GM15510 (cell line): ENCODE data around the gene ANO6.

Experiments
- POLR2A ChIP-seq: IDR thresholded peaks from 3 replicates; pipeline ENCODE4 v1.6.1; 2011; ENCODE audit warnings: borderline replicate concordance; ENCODE audit not compliant: insufficient read length; ENCODE audit errors: extremely low read depth

The ANO6 gene

GRCh38 chr12:45409966-45410365 is 194.1 kb downstream of the ANO6 start:
- no peak for TF ChIP-seq POLR2A

DNA sequence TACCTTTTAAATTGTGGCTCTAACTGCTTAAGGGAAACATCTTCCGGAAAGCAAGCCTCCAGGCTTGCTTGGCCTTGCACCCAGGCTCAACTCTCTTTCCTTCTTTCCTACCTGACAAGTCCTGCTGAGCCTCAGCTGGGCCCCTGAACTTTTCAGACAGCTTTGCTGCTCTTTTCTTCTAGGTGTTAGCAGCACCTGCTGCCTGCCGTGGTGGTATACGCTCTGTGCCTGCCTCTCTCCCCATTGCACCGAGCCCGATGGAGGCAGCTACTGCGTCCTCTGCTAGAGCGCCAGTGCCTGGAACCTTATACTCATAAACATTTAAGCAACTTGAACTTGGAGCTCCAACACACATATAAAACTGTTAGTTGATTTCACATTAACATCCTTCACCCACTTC is 195.7 kb downstream of the ANO6 start:
- TF ChIP-seq POLR2A, result no peak

DNA sequence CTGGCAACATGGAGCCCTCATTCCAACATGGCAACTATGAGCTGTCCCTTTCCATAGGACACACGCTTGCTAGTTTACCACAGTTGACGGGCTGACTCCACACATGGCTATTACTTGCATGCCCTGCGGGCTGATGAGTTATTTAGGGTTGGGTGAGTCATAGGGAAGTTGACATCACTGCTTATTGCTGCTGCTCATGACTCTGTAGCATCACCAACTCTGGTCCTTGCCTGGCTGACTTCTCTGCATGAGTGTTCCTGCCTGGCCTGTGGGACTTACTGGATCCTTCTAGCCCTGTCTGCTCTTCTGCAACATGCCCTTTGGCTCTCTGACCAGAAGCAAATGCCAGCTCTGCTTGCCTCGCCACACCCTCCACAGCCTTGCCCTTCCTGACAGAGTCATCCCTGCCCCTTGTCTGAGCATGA is 199.5 kb downstream of the ANO6 start:
- TF ChIP-seq POLR2A, result no peak

- no peak for TF ChIP-seq POLR2A
Observed at GRCh38 chr12:45416126-45416525, 200.2 kb downstream of the ANO6 start.

DNA sequence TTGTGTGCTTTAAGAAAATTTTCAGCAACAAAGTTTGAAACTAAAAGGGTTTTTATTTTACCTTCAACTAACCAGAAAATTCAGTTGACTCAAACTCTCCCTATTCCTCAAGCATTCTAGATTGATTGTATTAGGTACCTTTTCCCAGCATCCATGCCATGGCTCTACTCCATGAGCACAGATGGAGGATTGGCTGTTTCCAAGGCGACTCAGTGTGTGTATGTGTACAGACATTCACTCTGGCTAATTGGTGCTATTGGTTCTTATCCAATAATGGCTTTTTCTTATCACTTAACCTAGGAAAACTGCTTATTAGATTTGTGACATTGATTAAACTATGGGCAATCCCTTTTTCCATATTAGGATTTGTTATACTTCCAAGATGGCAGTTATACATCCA is 202.6 kb downstream of the ANO6 start:
- no peak for TF ChIP-seq POLR2A

DNA sequence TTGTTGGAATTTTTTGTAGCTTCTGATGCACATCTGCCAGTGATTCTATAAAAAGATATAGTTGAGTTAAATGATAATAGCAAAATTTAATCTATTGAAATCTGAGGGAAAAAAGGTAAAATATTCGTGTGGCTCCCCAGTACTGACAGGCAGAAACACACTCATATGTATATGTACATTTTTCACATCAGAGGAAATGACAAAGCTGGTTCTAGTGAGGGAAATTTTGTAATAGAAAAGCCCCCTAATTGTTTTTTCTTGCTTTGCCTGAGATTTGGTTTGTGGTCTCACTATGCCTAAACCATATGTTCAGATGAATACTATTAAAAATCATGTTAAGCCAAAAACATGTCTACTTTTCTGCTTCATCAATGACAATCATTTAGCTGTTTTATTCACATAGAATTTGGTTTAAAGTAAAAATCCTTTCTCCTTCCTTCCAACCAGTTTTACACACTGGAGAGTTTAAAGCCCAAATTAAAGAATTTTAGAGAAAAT is 203.5 kb downstream of the ANO6 start:
- TF ChIP-seq POLR2A, result no peak

GRCh38 chr12:45421736-45422135 is 205.8 kb downstream of the ANO6 start:
- TF ChIP-seq POLR2A, result no peak

GRCh38 chr12:45423931-45424330 is 208.0 kb downstream of the ANO6 start:
- no peak for TF ChIP-seq POLR2A

DNA sequence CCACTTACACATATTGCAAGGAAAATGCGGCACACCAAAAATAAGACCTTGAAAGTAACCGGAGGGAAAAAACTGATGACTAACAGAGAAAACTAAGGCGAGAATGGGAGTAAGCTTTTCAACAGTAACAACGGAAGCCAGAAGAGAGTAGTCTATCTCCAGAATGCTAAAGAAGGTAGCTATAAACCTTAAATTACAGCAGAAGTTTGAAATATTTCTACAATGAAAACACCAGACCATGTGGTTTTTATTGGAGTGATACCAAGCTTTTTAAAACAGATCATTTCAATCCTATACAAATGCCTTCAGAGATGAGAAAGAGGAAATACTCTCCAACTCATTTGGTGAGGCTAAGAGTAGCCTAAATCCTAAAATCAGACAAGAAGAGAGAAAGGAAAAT is 209.5 kb downstream of the ANO6 start:
- no peak for TF ChIP-seq POLR2A

DNA sequence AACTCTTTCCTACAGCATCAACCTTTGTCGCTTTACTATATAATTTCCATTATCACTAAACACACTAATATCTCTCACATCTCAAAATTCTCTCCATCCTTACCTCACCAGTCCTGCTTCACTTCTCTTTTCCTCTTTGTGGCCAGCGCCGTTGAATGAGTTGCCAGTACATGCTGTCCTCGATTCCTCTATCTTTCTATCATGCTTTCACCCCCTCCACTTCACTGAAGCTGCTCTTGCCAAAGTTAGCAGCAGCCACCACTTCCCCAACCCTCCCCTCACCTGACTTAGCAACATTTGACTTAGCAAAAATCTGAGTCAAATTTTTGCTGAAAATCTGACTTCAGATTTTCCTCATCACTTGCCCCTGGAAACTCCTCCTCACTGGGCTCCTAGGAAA is 210.4 kb downstream of the ANO6 start:
- TF ChIP-seq POLR2A, result no peak

- TF ChIP-seq POLR2A, result no peak
Observed at GRCh38 chr12:45427042-45427441, 211.1 kb downstream of the ANO6 start.

GRCh38 chr12:45429831-45430230 is 213.9 kb downstream of the ANO6 start:
- no peak for TF ChIP-seq POLR2A

DNA sequence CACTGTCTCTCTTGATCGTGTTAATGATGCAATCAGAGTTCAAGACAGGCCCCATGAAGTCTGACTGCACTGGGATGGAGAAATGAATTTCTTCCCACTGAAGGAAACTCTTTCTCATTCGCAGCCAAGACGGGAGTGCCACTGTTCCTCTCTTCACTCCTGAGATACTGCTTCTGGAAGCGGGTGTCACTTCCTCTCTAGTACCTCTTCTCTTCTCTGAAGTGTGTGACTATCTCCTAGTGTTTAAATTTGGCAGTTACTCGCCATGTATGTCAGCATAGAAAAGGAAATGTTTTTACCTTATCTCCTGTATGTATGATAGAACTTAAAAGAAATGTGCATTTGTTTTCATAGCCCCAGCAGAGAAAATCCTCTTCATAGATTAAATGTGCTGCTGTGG is 215.2 kb downstream of the ANO6 start:
- no peak for TF ChIP-seq POLR2A

DNA sequence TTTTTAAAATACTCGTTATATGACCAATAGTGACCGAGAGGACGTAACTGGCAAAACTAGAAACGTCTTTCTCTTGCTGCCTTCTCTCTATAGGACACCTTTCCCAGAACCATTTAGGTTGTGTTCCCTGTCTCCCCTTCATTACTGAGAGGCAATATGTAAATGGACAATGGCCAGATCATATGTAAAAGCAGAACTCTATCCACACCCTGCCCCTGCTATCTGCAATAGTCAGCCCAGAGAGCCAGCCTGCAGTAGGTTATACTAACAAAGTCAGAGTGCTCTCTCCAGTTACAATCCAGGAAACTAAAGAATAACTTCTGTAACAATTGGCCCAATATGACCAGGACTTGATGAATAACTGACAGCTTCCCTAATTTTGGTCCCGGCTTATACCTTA is 216.8 kb downstream of the ANO6 start:
- TF ChIP-seq POLR2A, result no peak

GRCh38 chr12:45433441-45433868 is 217.6 kb downstream of the ANO6 start:
- TF ChIP-seq POLR2A, result no peak

GRCh38 chr12:45434094-45434493 is 218.2 kb downstream of the ANO6 start:
- no peak for TF ChIP-seq POLR2A
